NCI-H1092 treated with DMSO at 0.1 percent for 48 hours (cell line): Measurements from ENCODE around the gene SMARCAL1.
"Not testable (repeated sequence)": the region's sequence is repeated elsewhere in the genome, so short reads cannot be mapped to it uniquely, and the experiment has no call there.

Experiments used
- DNase-seq: peaks from one replicate; lab custom pipeline; 2025; lab: John Stamatoyannopoulos, UW

SMARCAL1 gene

DNA sequence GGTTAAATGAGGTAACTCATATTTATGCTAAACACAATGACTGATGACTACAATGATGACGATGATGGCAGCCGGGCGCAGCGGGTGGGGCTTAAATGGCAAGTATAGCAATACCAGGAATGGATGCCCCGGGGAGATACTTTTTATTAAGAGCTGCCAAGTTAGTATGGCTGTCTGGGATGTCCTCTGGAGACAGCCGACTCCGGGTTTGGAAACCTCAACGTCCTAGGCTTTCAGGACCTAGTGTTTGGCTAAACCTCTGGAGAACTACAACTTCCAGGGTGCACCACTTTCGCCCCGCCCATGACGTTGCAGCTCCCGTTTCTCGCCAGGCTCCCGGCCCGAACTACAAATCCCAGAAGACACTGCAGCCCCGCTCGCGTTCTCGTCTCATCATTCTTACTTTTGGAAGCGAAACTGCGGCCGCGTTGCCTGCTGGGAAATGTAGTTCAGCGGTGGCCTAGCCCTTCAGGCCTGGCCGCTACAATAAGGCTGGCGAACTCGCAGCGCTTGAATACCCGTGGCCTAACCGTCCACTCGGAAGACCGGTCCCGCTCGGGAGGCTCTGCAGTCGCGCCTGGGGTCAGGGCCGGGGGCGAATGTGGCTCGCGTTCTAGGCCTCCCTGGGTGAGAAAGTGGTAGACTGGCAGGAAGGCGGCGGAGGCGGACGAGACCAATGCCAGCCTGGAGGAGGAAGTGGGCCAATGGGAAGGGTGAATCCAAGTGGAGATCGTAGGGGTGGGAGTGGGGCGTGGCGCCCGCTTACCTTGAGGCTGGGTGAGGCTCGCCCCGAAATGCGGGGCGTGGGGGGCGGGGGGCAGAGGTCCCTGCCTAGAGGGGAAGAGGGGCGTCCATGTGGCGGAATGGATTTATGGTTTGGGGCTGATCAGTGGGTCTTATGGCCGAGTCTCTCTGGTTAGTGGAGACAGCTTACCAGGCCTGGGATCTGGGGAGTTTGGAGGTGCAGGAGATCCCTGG, at the start of gene SMARCAL1:
SMARCAL1 (plus strand) TSS at position 463 of the 978 bp plus-strand sequence. CDS start 2,221 bp downstream, outside the sequence.
- peak; percentile 97 for DNase-seq

DNA sequence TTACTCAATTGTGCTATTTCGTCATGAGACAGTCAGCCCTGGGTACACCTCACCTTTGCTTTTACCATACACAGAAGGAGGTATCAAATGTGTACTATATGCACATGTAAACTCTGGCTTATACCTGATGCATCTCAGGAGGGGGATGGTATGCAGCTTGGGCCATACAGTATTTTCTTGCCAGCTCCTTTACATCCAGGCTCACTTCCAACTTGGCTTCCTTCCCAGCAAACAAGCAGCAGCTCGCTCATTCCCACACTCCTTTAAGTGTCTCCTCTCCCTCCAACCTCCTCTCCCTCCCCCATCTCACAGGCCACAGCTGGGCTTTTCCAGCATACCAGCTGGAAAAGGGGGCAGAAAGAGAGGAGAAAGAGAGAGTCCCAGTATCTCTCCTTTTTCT, 49.6 kb upstream of the SMARCAL1 start:
- no peak for DNase-seq

DNA sequence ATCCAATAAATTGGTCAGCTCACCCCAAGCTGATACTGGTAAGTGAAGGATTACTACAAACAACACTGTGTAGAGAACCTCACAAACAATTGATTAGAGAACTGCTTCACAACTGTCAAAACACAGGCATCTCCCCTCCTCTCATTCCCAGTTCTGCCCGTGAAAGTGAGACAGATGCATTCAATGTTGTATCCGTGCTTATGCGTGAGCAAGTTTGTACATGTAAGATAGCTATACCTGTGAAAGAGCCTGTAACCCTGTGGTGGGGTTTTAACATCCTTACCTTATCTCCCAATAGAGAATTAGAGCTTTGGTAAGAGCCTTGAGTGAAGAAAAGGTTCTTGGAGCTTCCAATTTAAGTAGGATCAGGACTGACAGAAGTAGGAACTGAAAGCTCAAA, 49.1 kb upstream of the SMARCAL1 start:
- no peak for DNase-seq

DNA sequence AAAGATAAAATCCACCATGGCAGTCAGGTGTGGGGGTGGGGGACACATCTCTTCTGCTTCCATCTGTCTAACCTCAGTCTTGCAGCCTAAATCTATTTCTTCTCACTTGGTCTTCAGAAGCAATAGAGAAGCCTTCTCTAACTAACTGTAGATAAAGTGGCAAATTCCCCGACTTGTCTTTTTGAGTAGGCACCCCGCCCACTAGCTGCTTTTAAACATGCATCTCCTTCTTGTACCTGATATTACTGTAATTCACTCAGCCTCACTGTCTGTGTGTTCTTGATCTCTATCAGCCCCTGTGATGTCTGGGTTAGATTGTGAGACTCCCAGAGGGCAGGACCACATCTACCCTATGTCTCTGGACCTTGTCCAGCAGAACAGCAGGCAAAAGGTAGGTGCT, 46.8 kb upstream of the SMARCAL1 start:
- DNase-seq, result no peak

DNA sequence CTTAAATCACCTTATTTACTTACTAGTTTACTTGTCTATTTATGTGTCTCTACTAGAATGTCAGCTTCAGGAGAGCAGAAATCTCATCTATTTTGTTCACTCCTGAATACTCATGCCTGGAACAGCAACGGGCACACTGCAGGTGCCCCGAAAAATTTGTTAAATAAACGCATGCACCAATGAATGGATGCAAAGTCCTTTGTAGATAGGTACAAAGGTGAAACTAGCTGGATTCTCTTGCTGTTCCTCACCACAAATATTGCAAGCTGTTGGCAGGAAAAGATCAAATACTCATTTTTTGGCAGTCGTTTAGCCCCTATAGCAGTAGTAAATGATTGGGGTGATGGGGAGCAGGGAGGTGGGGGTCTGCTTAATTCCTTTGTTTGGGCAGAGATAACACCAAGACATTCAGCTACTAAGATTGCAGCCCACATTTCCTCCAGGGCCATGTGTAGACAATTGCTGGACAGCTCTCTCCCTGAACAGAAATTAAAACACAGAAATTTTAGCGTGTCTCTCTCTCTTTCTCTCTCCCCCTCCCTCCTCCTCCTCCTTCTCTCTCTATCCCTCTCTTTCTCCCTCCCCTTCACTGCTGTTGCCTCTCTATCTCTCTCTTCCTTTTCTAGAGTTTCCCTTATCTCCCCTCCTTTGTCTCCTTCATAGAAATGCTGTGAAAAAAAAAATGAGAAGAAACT, 45.4 kb upstream of the SMARCAL1 start:
- DNase-seq, result no peak

DNA sequence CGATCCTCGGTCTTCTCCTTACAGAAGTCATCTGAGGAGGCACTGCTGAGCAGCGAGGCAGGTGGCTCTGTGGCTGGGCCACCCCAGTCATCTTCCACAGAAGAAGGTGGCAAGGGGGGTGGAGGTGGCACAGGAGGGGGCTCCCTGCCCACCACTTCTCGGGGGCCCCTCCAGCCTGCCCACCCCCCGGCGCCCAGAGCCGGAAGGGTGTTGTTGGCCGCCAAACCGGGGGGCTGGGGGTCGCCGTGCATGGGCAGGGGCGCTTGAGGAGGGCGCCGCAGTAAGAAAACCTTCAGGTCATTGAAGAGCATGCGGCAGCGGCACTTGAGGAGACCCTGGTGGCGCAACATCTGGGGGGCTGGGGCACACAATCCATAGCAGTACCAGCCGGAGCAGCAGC, 42.5 kb upstream of the SMARCAL1 start:
- DNase-seq, result no peak

DNA sequence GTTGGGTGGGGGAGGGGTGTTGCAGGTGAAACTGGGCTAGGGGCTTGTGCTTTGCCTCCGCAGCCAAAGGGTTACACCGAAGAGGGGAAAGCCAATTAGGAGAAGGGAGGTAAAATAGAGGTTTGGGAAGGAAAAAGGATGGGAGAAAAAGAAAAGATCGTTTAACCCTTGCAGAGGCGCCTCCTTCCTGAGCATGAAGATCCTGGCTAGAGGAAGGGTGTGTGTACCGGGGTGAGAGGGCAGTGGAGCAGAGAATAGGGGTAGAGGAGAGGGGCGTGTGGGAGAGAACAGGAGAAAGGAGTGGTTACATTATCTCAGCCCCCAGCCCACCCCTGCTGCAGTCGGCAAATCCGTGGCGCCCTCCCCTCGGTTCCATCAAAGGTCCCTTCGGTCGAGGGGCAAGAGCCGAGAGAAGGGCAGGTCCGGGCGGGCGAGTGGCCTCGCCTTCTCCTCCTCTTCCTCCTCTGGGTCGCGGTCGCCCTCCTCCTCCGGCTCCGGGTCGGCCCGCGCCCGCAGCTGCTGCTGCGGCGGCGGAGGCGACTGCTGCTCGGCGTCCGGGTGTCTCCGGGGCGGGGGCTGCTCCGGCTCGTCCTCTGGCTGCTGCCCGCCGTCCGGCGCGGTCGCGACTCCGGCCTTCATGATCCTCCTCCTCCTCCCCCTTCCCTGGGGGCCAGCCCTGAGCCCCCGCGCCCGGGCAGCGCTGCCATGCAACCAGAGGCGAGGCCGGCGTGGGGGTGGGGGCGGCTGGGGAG, 41.1 kb upstream of the SMARCAL1 start:
- peak; percentile 15 for DNase-seq

DNA sequence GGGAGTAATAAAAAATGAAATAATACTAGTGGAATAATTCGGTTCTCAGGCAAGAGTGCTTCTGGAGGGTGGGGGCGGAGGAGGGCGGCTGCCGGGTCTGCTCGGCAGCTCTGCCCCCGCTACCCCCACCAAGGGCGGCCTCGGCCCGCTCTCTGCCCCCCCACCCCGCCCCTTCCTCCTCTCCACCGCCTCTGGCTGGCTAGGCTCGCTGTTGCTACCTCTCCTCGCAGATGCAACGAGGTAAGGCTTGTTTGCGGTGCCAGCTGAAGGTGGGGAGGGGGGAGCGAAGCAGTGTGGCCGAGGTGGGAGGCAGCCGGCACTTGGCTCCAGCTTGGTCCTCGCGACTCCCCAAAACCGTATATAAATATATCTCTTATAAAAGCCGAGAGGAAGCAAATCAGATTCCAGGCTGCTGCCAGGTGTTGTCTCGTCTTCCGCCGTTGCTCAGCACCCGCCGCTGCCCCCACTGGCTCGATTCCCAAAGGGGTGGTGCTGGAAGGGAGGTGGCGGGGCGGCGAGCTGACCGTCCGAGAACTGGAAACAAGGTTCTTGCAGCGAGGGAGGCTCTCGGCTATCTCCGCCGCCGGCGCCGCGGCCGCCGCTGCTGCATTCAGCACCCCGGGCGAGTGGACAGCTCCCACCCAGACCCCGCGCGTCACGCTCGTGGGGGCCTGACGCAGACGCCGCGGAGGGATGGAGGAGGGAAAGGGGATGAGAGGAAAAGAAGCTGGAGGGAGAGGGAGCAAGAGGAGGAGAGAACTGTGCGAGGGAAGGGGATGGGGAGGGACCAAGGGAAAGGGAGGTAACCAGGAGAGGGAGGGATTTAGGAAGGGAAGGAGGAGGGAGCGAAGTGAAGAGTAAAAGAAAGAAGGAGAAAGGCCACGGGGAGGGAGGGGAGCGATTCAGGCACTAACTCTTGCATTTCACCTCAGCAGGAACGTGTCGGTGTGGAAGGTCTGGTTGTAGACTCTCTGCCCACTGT, 40.3 kb upstream of the SMARCAL1 start, which contains the start of gene MARCHF4:
MARCHF4 (minus strand) TSS at position 763 of the 982 bp plus-strand sequence. CDS start 2,223 bp downstream, outside the sequence.
- DNase-seq, result peak; percentile 81

DNA sequence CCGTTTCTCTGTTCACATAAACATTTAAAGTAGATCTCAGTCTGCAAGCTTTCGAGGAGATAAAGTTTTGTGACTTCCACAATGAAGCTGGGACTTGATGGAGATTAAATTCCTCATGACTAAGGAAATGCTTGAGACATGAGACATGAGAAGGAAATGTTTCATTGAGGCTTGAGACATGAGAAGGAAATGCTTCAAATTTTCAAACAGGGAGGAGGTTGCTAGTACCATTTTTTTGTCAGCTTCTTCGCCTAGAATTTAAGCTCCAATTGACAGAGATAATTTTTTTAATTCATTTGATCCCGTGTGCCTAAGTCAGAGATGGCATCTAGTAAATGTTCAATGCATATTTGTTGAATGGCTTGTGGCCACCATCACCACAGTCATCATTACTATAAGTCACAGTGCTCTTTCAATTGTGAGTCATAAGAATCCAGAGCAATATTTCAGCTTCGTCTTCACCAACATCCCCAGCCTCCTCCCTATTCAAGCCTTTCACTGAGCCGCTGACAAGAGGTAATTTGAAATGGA, 39.5 kb upstream of the SMARCAL1 start:
- no peak for DNase-seq

DNA sequence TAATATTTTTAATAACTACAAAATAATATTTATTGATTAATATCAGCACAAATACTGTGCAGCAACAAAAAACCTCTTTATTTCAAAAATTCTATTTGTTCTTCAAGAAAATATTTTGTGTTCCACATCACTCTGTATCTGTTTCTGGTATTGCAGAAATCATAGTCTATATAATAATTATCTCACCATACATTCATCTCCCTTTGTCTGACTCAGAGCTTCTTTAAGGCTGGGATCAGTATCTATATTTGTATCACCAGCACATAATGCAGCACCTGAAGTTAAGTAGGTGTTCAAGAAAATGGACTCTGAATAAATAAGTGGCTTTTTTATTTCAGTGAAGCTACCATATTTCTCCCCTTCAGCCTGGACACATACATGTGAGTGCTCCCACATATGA, 38.4 kb upstream of the SMARCAL1 start:
- DNase-seq, result no peak

DNA sequence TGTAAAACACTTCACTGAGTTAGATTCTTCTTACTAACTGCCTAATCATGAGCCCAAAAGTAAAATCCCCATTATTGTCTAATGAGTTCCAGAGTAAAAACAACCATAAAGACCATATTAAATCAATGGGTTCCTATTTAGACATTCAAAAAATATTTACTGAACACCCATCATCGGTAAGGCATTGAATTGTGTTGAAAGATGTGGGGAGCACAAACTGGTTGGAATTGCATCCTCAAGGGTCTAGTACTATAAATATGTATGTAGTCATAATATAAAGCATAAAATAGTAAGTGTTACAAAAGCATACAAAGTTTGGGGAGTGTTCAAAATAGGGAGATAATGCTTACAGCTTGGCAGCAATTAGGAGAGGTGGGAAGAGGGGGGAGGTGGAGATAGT, 37.0 kb upstream of the SMARCAL1 start:
- DNase-seq, result no peak

DNA sequence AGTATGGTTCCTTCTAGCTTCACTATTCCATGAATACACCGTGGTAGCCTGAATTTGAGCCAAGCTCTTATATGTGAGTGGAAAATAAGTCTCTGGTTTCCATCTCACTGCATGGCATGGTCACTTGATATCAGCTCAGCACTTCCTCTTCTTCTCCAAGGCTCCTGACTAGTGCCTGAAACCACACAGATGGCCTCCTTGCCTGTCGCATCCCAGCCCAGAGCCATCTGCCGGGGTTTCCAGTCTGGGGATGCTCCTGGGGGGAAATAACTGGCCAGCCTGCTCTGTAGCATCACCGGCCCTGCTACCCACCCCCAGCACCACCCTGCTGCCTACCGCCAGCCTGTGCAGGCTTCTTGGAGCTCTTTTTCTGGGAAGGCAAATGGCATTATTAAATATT, 32.3 kb upstream of the SMARCAL1 start:
- DNase-seq, result no peak

DNA sequence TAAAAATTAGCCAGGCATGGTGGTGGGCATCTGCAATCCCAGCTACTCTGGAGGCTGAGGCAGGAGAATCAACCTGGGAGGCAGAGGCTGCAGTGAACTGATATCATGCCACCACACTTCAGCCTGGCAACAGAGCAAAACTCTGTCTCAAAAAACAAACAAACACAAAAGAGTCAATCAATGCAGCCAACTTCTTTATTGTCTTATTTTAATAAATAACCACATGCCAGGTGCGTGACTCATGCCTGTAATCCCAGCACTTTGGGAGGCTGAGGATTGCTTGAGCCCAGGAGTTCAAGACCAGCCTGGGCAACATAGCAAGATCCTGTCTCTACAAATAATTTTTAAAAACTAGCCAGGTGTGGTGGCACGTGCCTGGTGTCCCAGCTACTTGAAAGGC, 27.9 kb upstream of the SMARCAL1 start:
- DNase-seq, result not testable (repeated sequence)

DNA sequence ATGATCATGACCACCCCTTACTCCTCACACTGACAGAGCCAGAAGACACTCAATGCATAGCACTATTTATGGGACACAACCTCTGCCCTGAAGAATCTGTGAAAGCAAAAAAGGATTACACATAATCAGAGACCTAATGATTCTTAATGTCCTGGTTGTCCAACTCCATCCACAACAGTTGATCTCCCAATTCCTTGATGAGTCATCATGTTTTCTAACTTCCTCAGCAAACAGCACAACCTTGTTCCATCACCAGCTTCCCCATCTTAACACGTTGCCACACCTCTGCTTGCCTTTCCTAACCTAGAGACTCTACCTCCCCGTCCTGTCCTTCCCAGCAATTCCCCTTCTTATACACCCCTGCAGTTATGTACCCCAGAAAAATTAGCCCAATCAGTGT, 26.8 kb upstream of the SMARCAL1 start:
- DNase-seq, result no peak

DNA sequence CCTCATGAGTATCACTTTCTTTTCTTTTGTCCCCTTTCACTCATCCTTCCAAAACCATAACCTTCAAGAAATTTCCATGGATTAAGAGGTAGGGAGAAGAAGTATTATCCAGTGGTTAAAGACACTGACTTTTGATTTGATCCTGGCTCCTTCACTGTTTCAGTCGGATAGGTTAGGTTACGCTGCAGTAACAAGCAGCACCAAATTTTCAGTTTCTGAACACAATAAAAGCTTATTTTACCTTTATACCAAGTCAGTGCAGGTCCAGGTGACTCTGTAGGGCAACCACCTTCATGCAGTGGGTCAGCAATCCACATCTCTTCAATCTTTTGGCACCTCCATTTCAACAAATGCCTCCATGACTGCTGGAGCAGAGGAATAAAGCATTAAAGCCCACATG, 25.0 kb upstream of the SMARCAL1 start:
- DNase-seq, result no peak

DNA sequence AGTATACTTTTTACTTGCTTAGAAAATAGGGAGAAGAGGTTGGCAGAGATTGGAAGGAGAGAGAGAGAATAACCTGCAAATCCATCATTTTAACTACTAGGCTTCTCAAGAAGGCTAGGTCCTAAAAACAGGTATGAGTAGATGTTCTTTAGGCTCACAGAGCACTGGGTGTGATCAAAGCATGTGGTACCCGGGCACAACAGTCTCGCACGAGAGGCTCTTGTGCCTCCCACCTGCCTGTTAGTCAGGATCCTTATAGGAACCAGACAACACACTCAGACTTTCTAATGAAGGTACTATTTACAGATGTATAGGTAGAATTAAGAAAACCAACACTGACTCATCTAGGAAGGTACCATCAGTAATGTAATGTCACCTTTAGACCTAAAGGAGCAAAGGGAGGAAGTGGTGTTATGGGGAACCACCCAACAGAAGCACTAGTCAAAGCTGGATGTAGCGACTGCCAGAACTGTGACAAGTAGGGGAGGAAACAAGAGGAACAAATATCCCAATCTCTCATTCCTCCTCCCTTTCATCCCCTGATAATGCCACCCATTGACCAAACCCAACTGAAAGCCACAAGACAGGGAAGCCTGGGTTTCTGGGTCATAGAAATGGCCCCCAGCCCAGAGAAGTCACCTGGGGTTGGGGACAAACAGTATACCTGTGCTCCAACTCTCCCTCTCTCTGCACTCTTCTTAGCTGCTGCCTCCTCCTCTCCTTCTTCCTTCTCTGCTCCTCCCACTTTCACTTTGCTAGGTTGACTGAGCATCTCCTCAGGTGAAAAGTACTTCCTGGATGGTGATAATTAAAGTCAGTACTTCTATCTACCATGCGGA, 24.0 kb upstream of the SMARCAL1 start:
- DNase-seq, result no peak

DNA sequence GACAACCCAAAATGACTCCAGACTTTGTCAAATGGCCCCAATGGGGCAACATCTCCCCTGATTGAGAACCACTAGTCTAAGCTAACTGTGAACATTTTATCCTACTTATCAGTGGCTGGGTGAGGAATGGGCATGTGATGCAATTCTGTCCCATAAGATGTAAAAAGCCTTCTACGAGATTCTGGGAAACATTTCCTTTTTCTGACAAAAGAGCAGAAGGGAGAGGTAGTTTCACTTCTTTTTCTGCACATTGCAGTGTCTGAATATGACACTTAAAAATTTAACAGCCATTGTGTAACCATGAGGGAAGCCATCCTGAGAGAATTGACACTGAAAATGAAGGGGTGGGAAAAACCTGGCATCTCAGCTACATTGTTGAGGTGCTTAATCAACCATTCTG, 22.7 kb upstream of the SMARCAL1 start:
- DNase-seq, result no peak

DNA sequence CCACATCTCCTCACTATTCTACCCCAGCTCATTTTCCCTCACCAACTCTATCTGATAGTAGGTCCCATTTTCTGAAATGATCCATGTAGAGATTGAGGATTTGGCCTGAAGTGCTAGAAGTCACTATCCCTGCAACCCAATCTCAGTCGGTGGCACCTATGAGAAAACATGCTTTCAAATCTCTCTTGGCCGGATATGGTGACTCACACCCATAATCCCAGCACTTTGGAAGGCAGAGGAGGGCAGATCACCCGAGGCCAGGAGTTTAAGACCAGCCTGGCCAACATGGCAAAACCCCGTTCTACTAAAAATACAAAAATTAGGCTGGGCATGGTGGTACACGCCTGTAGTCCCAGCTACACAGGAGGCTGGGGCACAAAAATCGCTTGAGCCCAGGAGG, 20.9 kb upstream of the SMARCAL1 start:
- no peak for DNase-seq

DNA sequence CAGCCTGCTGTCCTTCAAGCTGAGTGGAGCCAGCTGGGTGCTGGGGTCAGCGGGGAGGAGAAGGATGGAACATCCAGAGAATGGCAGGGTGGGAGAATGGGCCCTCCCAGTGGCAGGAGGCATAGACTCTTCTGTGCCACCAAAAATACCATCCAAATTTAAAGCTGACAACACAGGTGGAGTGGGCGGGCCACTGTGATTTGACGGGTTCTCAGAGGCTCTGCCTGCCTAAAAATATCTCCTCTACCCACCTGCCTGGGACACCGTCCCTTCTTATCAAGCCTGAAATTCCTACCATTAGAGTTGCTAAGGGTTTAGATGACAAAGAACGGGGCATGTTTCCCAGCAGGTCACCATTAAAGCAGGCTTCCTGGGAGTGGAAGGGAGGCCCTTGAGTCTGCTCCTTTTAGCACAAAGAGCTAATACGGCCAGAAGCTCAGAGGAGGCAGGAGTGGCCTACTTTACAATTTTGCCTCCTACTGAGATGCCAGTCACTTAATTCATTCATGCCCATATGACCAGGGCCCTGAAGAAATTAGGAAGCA, 20.2 kb upstream of the SMARCAL1 start:
- no peak for DNase-seq
